ENCODE measurements around the gene WDR62.

WDR62 gene

GRCh38 chr19:36103040-36103626 is 48.4 kb downstream of the WDR62 start:
- TF ChIP-seq CTCF (IDR thresholded peaks at IDR 0.05): no peak

DNA sequence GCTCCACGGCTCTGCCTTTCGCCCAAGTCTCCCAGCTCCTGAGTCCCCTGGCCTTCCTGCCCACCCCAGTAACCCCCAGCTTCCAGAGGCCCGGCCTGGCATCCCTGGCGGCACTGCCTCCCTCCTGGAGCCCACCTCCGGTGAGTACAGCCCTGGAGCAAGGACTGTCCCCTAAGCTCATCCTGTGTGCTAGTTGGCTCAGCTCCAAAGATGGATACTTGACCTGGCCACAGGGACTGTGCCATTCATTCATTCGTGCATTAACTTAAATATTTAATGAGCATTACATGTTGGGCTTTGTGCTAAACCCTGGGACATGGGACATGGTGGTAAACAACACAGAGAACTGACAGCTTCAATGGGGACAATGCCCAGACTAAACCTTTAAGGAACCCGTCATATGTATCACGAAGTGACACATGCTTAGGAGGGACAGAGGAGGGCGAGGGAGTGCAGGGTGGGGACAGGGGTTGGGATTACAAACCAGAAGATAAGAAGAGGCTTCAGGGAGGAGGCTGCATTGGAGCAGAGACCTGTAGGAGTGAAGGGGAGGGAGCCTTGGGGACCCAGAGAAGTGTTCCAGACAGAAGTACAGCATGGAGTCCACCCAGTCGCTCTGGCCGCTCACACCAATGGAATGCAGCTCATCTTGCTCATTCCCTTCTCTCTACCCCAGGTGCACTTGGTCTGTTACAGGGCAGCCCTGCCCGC is 49.3 kb downstream of the WDR62 start:
- TF ChIP-seq CTCF (IDR thresholded peaks at IDR 0.05): no peak

- TF ChIP-seq CTCF (IDR thresholded peaks at IDR 0.05): no peak
Measured at GRCh38 chr19:36106441-36106840, 51.7 kb downstream of the WDR62 start.

DNA sequence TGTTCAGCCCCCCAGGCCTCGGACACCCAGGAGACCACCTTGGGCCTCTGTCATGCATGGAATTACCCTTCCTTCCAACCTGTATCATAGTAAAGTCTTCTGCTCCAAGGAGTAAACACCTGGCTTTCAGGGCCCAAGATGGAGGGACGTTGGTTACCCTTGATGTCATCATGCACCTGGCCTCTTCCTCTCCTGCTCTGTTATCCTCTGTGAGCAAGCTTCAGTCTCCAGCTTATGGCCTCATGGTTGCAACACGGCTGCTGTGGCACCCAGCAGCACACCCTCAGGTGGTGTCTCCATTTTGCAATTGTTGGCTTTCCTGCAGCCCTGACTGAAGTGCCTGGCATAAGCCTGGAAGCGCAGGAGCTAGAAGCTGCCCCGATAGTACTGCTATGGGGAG is 52.3 kb downstream of the WDR62 start:
- no peak for TF ChIP-seq CTCF (IDR thresholded peaks at IDR 0.05)

DNA sequence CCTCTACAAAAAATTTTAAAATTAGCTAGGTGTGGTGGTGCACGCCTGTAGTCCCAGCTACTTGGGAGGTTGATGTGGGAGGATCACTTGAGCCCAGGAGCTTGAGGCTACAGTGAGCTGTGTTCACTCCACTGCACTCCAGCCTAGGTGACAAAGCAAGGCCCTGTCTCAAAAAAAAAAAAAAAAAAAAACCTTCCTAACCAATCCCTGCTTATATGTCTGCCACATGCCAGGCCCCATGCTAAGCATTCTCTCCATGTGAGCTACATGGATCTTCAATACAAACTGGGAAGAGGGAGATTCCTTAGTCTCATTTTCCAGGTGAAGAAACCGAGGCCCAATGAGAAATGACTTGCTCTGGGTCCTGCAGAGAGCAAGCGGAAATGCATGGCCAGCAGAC is 54.0 kb downstream of the WDR62 start:
- TF ChIP-seq CTCF (IDR thresholded peaks at IDR 0.05): no peak

DNA sequence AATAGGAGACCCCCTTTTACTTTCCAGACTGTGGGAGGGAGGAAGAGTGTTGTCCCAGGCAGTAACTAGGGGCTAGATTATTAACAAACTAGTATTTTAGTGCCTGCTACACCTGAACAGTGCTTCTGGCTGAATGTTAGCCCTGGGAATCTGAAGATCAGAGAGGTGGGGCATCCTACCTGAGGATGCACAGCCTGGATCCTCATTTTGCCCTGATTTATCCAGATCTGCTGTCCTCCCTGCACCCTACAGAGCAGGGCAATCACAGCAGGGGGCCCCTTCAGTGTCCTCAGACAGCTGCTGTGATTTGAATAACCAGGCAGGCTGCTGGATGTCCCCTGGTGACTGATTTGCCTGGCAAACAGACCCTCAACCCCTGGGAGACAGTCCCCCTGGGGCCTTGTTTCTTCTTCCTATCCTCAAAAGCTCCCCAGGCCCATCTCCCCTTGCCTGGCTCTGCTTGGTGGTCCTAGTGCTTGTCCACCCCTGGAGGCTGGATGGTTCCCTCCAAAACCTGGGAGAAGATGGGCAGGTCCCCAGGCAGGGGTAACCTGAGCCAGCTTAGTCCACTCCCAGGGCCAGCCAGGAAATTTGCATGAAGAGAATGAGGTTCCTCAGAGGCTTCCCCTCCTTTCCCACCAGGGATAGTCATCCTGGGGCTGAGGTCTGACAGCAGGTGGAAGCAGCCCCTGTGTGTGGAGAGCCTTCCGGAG is 55.9 kb downstream of the WDR62 start, which contains the start of gene OVOL3:
Gene OVOL3, plus strand, starts transcription at position 657 of the 713 bp plus-strand sequence. CDS start 60 bp downstream, outside the sequence.
- TF ChIP-seq CTCF (IDR thresholded peaks at IDR 0.05): no peak

- no peak for TF ChIP-seq CTCF (IDR thresholded peaks at IDR 0.05)
Measured at GRCh38 chr19:36111200-36111539, 56.5 kb downstream of the WDR62 start.

Data from LNCAP (cell line).